ENCODE results near the gene EIF5B.
"Not testable (repeated sequence)": the region's sequence is repeated elsewhere in the genome, so short reads cannot be mapped to it uniquely, and the experiment has no call there.

Gene EIF5B, protein sequence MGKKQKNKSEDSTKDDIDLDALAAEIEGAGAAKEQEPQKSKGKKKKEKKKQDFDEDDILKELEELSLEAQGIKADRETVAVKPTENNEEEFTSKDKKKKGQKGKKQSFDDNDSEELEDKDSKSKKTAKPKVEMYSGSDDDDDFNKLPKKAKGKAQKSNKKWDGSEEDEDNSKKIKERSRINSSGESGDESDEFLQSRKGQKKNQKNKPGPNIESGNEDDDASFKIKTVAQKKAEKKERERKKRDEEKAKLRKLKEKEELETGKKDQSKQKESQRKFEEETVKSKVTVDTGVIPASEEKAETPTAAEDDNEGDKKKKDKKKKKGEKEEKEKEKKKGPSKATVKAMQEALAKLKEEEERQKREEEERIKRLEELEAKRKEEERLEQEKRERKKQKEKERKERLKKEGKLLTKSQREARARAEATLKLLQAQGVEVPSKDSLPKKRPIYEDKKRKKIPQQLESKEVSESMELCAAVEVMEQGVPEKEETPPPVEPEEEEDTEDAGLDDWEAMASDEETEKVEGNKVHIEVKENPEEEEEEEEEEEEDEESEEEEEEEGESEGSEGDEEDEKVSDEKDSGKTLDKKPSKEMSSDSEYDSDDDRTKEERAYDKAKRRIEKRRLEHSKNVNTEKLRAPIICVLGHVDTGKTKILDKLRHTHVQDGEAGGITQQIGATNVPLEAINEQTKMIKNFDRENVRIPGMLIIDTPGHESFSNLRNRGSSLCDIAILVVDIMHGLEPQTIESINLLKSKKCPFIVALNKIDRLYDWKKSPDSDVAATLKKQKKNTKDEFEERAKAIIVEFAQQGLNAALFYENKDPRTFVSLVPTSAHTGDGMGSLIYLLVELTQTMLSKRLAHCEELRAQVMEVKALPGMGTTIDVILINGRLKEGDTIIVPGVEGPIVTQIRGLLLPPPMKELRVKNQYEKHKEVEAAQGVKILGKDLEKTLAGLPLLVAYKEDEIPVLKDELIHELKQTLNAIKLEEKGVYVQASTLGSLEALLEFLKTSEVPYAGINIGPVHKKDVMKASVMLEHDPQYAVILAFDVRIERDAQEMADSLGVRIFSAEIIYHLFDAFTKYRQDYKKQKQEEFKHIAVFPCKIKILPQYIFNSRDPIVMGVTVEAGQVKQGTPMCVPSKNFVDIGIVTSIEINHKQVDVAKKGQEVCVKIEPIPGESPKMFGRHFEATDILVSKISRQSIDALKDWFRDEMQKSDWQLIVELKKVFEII

DNA sequence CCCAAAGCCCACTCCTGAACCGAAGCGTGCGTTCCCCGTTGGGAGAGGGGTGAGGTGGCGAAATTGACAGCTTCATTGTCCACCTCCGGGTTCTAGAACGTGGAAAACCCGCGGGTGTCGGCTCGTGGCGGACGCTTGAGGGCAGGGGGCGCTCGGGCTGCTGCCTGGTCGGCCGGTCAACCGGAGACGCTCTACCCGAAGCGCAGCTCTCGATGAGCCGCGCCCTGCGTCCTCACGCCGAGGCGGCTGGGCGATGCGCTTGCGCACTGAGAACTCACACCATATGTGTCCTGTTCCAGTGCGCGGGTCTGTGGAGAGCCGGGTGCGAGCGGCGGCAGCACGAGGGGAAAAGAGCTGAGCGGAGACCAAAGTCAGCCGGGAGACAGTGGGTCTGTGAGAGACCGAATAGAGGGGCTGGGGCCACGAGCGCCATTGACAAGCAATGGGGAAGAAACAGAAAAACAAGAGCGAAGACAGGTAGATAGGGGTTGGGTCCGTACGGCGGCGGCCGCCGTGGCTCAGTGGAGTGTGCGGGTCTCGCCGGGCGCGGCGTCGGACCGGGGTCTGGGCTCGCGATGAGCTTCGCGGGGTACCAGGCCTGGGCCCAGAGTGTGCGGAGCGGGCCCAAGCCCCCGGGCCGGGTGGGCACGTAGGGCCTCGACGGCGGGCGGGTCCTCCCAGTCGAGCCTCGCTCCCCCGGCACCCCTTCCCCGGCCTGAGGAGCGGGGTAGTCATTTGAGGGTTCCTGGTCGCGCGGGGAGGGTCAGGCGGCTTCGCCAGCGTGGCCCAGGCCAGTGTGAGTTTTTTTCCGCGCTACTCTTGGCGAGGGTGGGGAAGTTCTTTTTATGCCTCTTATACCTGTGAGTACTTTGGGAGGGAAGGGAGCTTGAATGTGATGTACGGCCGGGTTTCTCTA is at the start of gene EIF5B:
Gene EIF5B (plus strand): TSS at position 277 of the 916 bp plus-strand sequence. CDS start 166 bp downstream, at position 443.
- peak; percentile 85 for DNase-seq

DNA sequence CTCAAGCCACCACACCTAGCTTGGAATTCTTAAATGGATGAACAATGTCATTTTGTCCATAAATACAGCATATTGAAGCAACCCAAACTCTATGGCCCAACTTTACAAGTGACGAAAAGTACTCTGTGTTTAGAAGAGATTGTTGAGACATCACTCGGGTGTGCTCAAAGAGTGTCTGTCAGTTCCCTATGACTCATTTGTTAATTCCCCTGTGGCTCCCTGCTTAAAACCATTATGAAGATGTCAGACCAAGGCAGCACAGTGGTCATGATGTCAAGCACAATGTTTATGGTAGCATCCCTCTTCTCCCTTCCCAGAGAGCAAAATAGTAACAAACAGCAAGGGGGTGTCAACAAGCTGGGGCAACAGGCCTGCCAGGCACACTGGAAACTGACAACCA is 39.2 kb upstream of the EIF5B start:
- no peak for DNase-seq

DNA sequence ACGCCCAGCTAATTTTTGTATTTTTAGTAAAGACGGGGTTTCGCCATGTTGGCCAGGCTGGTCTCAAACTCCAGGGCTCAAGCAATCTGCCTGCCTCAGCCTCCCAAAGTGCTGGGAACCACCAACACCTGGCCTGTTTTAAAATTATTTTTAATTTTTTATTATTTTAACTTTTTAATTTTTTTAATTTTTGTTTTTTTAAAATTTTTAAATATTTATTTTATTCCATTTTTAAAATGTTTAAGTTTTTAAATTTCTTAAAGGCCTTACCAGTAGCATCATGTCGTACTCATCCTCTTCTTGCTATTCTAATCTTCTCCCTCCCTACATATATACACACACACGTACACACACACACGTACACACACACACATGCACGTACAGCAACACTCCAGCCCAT is 37.6 kb upstream of the EIF5B start:
- no peak for DNase-seq

DNA sequence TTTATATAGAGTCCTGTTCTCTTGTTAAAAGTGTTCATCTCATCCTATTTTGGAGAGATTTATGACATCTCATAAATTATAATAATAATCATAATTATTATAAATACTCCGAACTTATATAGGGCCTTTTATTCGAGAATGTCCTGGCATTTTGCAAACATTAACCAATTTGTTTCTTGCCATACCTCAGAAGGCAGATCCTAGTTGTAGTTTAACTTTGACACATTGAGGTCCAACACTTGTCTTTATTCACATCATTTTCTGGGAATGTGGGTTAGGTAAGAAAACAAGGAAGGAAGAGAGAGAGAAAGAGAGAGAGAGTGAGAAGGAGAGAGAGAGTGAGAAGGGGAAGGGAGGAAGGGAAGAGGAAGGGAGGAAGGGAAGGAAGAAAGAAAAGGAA is 36.1 kb upstream of the EIF5B start, which contains the start of gene LYG1:
Gene LYG1 (minus strand): TSS at position 101 of the 400 bp plus-strand sequence. CDS start 5,527 bp downstream, outside the sequence.
- not testable (repeated sequence) for DNase-seq

DNA sequence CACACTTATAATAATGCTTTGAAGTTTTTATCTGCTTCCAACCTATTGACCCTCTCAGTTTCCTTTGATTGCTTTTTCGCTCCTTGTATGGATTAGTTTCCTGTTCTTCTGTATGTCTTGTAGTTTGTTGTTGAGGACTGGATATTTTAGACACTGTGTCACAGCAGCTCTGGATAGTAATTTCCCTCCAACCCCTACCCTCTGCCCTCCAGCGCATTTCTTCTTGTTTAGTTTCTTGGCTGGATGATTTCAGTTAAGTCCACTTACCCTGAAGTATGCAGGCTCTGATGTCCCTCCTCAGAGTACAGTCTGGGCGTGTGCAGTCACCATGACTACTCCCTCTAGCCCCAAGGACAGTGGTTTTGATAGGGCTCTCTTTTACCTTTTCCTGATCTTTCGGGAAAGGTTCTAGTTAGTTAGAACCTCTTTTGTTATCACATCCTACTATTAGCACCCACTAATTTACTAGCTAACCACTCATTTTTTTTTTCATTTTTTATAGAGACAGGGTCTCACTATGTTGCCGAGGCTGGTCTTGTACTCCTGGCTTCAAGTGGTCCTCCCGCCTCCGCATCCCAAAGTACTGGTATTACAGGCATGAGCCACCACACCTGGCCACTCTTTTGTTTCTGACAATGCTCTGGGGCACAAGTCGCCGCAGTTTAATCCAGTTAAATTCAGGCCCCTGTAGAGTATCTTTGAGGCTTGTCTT is 19.9 kb upstream of the EIF5B start:
- no peak for DNase-seq

DNA sequence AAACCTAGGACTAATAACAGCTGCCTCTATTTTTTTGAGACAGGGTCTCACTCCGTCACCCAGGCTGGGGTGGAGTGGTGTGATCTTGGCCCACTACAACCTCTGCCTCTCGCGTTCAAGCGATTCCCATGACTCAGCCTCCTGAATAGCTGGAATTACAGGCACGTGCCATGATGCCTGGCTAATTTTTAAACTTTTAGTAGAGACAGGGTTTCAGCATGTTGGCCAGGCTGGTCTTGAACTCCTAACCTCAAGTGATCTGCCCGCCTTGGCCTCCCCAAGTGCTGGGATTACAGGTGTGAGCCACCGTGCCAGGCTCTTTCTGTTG is 19.4 kb upstream of the EIF5B start:
- DNase-seq = not testable (repeated sequence)

DNA sequence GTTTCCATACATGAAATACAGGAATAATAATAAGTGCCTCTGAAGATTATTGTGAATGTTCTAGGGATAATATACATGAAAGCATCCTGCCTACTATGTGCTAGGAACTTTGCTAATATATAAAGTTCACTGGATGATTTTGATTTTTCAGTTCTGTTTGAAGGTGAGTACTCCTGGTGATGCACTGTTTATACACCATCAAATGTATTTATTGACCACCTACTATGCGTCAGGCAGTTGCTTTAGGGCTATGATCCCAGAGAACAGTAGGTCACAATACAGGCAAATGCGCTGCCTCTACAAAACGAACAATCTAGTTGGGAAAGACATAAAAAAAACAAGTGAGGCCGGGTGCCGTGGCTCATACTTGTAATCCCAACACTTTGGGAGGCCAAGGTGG is 11.8 kb upstream of the EIF5B start:
- no peak for DNase-seq

DNA sequence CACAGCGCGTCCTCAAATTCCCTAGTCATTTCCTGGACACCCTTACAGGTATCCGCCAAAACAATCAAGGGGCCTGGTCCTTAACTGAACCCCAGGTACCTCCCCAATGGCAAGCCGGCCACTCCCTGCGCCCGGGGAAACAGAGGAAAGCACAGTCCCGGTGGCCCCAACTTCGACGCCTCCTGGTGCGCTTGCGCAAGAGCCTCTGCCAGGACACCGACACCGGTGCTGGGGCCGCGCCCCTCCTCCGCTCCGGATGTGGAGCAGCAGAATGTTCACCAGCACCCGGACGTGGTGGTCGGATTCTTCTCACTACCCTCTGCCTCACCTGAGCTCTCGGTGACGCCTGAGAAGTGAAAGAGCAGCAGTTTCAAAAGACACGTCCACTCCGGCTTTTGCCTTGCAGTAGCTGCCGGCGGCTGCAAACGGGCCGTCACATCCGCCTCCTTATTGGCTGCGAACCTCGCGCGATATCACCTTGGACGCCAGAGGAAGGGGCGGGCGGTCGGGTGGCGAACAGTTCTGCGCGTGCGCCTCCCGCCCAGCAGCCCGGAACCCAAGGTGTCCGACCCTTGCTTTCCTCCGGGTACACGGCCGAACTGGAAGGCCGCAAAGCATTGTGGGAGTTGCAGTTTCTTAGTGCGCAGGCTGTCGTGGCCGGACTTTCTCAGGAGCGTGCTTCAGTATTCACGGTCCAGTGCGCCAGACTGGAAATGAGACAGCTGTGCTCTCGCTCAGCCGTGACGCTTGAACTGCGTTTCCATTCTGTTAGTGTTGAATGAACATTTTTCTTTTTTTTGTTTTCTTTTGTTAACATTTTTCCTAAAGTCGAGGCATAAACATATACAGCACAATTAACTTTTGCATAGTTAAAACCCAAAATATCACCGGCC is 1.0 kb upstream of the EIF5B start, which contains the start of gene TXNDC9:
Gene TXNDC9 (minus strand): TSS at position 423 of the 893 bp plus-strand sequence. CDS start 3,123 bp downstream, outside the sequence.
- peak; percentile 97 for DNase-seq

DNA sequence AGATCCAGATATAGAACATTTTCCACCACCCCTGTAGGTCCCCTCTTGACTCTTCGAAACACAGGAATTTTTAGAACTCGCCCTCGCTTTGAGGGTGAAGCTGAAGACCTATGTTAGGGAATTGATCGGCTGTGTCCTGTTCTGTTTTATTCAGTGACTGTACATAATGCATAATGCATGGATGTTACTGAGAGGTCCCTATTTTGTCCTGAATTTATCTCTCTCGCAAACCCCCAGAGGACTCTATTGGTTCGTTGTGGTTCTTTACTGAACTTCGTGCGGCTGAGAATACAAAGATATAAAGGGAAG is 431 bp upstream of the EIF5B start:
- no peak for DNase-seq

DNA sequence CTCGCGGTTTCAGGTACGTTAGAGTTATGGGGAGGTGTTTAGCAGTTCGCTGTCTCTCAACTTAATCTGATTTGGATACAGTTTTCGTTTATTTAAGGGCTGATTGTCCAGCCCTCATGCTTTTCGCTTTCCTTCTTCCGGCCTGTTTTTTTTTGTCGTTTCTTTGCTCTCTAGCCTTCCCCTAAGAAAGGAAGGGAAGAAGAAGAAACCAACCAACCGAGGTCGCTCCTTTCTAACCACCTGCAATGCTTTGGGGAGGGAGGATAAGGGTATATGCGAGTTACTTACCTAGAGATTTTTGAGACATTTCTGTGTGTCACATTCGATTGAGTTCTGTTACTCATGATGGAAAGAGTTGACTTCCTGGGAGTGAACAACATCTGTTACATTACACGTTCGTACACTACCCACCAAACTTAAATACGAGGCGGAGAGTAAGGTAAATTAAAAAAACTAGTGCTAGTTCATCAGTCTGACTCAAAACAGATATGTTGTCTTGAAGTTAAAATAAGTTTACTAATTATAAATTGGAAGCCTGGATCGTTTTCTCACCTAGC is 918 bp downstream of the EIF5B start:
- DNase-seq = no peak

DNA sequence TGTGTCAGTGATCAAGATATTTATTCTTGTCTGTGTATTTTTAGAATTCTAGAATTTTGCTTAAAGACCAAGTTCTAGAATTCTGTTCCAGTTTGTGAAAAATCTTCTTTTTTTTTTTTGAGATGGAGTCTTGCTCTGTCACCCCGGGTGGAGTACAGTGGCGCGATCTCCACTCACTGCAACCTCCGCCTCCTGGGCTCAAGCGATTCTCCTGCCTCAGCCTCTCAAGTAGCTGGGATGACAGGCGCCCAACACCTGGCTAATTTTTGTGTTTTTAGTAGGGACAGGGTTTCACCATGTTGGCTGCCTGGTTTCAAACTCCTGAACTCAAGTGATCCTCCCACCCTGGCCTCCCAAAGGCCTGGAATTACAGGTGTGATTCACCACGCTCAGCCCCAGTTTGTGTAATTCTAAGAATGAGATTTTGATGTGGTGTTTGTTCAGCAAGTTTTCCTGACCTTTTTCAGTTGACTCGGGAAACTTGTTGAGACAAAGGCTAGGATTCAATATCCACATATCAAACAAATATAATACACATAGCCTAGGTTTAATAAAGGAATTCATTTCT is 3.6 kb downstream of the EIF5B start:
- DNase-seq = no peak

DNA sequence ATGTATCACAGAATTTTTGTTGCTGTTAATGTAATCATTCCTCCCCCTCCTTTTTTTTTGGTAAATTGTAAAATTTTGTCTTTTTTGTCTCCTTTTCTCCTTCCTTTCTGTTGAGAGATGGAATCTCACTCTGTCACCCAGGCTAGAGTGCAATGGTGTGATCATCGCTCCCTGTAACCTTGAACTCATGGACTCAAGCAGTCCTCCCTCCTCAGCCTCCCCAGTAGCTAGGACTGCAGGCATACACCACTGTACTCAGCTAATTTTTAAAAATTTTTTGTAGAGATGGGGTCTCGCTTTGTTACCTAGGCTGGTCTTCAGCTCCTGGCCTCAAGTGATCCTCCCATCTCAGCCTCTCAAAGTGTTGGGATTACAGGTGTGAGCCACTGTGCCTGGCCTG is 5.3 kb downstream of the EIF5B start:
- no peak for DNase-seq

DNA sequence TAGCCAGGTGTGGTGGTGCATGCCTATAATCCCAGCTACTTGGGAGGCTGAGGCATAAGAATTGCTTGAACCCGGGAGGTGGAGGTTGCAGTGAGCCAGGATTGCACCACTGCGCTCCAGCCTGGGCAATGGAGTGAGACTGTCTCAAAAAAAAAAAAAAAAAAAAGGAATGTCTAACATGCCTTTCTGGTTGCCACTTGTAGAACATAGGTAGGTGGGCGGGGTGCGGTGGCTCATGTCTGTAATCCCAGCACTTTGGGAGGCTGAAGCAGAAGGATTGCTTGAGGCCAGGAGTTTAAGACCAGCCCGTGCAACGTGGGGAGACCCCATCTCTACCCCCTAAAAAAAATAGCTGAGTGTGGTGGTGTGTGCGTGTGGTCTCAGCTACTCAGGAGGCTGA is 8.3 kb downstream of the EIF5B start:
- DNase-seq = not testable (repeated sequence)

DNA sequence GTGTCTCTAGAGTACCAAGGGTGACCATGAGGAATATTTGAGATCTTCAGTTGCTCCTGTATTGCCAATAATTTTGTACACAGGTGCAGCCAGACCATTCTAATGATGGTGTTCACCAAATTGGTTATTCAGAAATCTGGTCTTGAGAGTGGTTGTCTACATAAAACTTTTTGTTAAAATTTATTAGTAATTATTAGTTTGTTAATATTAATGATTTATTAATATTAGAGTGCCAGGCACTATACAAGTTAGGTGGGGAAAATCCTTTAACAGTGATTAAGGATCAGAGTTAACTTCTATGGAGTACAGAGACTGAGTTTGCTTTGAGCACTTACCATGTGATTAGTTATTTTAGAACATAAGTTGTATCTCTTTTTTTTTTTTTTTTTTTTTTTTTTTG is 9.0 kb downstream of the EIF5B start:
- no peak for DNase-seq

DNA sequence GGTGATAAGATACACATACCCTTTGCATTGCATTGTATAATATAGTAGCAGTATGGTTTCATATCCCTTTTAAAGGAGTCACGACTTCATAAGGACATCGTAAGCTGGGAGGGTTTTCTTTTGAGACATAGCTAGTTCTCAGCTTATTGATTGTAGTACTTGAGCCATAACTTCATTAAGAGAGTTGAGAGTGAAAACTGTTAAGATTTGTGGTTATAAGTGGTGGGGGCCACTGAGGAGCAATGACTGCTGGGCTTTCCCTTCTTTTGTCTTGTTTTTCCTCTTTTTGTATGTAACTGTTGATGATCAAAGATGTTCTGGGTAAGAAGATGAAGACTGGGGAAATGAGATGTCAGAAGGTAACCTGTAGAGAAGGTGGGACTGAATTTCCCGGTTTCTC is 11.0 kb downstream of the EIF5B start:
- DNase-seq = no peak

DNA sequence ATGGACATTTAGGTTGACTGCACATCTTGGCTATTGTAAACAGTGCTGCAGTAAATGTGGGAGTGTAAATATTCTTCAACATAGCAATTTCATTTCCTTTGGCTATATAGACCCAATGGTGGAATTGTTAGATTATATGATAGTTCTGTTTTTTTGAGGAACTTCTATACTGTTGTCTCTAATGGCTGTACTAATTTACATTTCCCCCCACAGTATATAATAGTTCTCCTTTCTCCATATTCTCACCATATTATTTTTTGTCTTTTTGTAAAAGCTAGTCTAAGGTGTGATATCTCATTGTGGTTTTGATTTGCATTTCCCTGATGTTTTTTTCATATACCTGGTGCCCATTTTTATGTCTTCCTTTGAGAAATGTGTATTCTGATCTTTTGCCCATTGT is 13.0 kb downstream of the EIF5B start:
- DNase-seq = no peak

DNA sequence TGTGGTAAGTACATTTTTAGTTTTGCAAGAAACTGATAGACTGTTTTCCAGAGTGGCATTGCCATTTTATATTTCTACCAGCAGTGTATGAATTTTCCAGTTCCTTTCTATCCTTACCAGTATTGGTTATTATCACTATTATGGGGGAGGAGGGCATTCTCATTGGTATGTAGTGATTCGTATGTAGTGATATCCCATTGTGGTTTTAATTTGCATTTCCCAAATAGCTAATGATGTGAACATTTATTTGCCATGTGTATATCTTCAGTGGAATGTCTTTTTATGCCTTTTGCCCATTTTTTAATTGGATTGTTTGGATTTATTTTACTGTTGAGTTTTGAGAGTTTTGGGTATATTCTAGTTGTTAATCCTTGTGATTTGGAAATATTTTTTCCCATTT is 16.9 kb downstream of the EIF5B start:
- DNase-seq = no peak

DNA sequence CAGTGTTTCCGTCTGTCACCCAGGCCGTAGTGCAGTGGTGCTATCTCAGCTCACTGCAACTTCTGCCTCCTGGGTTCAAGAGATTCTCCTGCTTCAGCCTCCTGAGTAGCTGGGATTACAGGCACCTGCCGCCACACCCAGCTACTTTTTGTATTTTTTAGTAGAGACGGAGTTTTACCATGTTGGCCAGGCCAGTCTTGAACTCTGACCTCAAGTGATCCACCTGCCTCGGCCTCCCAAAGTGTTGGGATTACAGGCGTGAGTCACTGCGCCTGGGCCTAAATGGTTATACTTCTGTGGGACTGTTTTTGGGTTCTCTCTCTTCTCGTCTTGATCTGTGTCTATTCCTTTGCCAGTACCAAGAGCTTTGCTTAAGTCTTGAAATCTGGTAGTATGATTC is 17.6 kb downstream of the EIF5B start:
- DNase-seq = not testable (repeated sequence)

DNA sequence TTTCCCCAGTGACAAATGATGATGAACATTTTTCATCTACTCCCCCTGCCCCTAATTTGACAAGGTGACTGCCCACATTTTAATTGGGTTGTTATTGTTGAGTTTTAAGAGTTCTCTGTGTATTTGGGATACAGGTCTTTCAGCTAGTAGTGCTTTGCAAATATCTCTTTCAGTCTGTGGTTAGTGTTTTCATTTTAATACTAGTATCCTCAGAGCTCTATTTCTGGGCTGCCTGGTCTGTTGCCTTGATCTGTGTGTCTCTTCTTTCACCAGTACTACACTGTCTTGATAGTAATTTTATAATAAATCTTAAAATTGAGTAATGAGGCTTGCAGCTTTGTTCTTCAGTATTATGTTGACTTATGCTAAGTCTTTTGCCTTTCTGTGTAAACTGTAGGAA is 19.7 kb downstream of the EIF5B start:
- DNase-seq = no peak

DNA sequence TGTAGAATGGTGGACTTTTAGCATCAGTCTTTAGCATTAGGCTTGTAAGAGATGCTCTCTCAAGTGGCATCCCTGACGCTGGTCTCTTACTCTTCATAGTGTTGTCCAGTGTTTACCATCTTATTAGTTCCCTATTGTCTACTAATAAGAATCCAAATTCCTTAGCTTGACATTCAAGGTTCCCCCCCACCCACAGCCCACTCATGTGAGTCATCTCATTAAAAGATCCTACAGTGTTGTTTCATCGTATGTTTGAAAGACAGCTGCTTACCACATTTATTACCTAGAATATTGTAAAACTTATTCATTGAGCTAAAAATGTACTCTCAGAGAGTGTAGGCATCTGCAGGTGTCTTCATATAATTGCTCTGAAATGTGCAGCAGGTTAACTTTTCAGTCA is 28.5 kb downstream of the EIF5B start:
- no peak for DNase-seq

Measured in GOT3 (cell line).